Ishikawa (cell line): ENCODE data around the gene STARD4.

Experiments
- EGR1 ChIP-seq: IDR thresholded peaks from 2 replicates; pipeline ENCODE4 v1.6.1; 2012
- EP300 ChIP-seq: IDR thresholded peaks from 2 replicates; pipeline ENCODE4 v1.6.1; 2012; ENCODE audit warnings: borderline replicate concordance
- FOXM1 ChIP-seq: IDR thresholded peaks from 2 replicates; pipeline ENCODE4 v1.6.1; 2012; ENCODE audit warnings: low read depth, borderline replicate concordance
- TAF1 ChIP-seq: IDR thresholded peaks from 2 replicates; pipeline ENCODE4 v1.6.1; 2012; ENCODE audit warnings: low read depth, mild to moderate bottlenecking
- TCF12 ChIP-seq: IDR thresholded peaks from 2 replicates; pipeline ENCODE4 v1.6.1; 2012; ENCODE audit warnings: low read depth
- TF ChIP-seq, protein P1 (sequence below): IDR thresholded peaks from 2 replicates; pipeline ENCODE4 v1.6.1; 2012
- TF ChIP-seq, protein P2 (sequence below): IDR thresholded peaks from 2 replicates; pipeline ENCODE4 v1.6.1; 2012; ENCODE audit warnings: low read depth, mild to moderate bottlenecking

DNA sequence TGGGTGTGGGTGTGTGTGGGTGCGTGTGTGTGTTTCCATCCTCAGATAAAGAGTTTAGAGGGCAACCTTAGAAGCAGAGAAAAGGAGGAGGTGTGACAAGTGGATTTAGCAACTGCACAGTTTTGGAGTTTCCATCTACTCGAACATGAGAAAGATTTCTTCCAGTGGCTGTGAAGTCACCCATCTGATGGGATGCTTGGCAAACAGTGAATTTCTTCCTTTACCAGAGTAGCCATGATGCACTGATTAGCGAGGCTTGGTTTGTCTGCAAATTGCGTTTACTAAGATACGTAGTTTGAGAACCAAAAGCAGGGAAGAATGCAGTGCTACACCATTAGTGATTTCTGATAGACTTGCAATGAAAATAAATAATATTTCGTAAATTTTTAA is 791 bp upstream of the STARD4 start:
- TF ChIP-seq TAF1 (no peak), TCF12 (no peak), FOXM1 (no peak), EP300 (no peak), EGR1 (0 out of 2 replicates have a peak, but pooled peaks have one; percentile 17)
- TF ChIP-seq, protein P1, sequence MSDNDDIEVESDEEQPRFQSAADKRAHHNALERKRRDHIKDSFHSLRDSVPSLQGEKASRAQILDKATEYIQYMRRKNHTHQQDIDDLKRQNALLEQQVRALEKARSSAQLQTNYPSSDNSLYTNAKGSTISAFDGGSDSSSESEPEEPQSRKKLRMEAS = no peak
- TF ChIP-seq, protein P2, sequence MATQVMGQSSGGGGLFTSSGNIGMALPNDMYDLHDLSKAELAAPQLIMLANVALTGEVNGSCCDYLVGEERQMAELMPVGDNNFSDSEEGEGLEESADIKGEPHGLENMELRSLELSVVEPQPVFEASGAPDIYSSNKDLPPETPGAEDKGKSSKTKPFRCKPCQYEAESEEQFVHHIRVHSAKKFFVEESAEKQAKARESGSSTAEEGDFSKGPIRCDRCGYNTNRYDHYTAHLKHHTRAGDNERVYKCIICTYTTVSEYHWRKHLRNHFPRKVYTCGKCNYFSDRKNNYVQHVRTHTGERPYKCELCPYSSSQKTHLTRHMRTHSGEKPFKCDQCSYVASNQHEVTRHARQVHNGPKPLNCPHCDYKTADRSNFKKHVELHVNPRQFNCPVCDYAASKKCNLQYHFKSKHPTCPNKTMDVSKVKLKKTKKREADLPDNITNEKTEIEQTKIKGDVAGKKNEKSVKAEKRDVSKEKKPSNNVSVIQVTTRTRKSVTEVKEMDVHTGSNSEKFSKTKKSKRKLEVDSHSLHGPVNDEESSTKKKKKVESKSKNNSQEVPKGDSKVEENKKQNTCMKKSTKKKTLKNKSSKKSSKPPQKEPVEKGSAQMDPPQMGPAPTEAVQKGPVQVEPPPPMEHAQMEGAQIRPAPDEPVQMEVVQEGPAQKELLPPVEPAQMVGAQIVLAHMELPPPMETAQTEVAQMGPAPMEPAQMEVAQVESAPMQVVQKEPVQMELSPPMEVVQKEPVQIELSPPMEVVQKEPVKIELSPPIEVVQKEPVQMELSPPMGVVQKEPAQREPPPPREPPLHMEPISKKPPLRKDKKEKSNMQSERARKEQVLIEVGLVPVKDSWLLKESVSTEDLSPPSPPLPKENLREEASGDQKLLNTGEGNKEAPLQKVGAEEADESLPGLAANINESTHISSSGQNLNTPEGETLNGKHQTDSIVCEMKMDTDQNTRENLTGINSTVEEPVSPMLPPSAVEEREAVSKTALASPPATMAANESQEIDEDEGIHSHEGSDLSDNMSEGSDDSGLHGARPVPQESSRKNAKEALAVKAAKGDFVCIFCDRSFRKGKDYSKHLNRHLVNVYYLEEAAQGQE = no peak
